ENCODE results near the gene KLK15. TPM values are rescaled to one million over a fixed set of nuclear protein-coding genes. Genes with fewer than 3 reads are reported as not detected.

Gene KLK15
- total and polyA plus RNA-seq, 4 donors, result not detected

GRCh38 chr19:50804420-50805272, 28.7 kb downstream of the KLK15 start:
- H3K4me3 ChIP-seq (ENCODE audit: low read length in 2 of 2), result peak overlapping the region; percentile 69
- no peaks in the 10 kb centered on the region for H3K4me1 ChIP-seq (ENCODE audit: control insufficient read depth in 1 of 2, insufficient read depth in 2 of 2, low read length in 2 of 2)
- H3K36me3 ChIP-seq (ENCODE audit: control insufficient read depth in 1 of 2, insufficient read depth in 2 of 2, low read length in 1 of 2), result no peaks in the 10 kb centered on the region
- DNase-seq (peak; percentile 99), ATAC-seq (ENCODE audit: low FRiP score) (peak; percentile 99)
- intact Hi-C loops (cut with DNase I), result loop anchor here in 1 of 2 donors (10.0 kb wide), 1 partner anchor 310 kb away; no protein-coding TSS in a partner anchor
- H3K27me3 ChIP-seq (ENCODE audit: control insufficient read depth in 1 of 2, insufficient read depth in 2 of 2, low read length in 1 of 2), result no peaks in the 10 kb centered on the region
- 0% methylated on average over 62 of the region's 62 CpGs for WGBS, 2 donors
- H3K27ac ChIP-seq (ENCODE audit: low read depth in 1 of 2, low read length in 2 of 2), result peak overlapping the region in 1 of 2 donors; percentile 93
- no peaks in the 10 kb centered on the region for H3K9me3 ChIP-seq (ENCODE audit: control insufficient read depth, low read length)

GRCh38 chr19:50803633-50804419, 29.5 kb downstream of the KLK15 start:
- H3K36me3 ChIP-seq (ENCODE audit: control insufficient read depth in 1 of 2, insufficient read depth in 2 of 2, low read length in 1 of 2), result no peaks in the 10 kb centered on the region
- no peaks in the 10 kb centered on the region for H3K4me1 ChIP-seq (ENCODE audit: control insufficient read depth in 1 of 2, insufficient read depth in 2 of 2, low read length in 2 of 2)
- no peaks in the 10 kb centered on the region for H3K27me3 ChIP-seq (ENCODE audit: control insufficient read depth in 1 of 2, insufficient read depth in 2 of 2, low read length in 1 of 2)
- H3K9me3 ChIP-seq (ENCODE audit: control insufficient read depth, low read length), result no peaks in the 10 kb centered on the region
- H3K27ac ChIP-seq (ENCODE audit: low read depth in 1 of 2, low read length in 2 of 2), result peak overlapping the region in 1 of 2 donors; percentile 11
- DNase-seq (no peak), ATAC-seq (ENCODE audit: low FRiP score) (no peak)
- 0 to 1% methylated on average over 28 to 40 of the region's 40 CpGs for WGBS, 2 donors
- intact Hi-C loops (cut with DNase I), result loop anchor here in 1 of 2 donors (10.0 kb wide), 1 partner anchor 311 kb away; no protein-coding TSS in a partner anchor
- peak overlapping the region; percentile 69 for H3K4me3 ChIP-seq (ENCODE audit: low read length in 2 of 2)

GRCh38 chr19:50801107-50801506, 32.3 kb downstream of the KLK15 start:
- no peak overlapping the region for H3K4me3 ChIP-seq (ENCODE audit: low read length in 2 of 2)
- DNase-seq (no peak), ATAC-seq (ENCODE audit: low FRiP score) (no peak)
- WGBS, 2 donors, result 87 to 88% methylated on average over 8 of the region's 8 CpGs
- H3K4me1 ChIP-seq (ENCODE audit: control insufficient read depth in 1 of 2, insufficient read depth in 2 of 2, low read length in 2 of 2), result no peaks in the 10 kb centered on the region
- no peak overlapping the region for H3K27ac ChIP-seq (ENCODE audit: low read depth in 1 of 2, low read length in 2 of 2)
- H3K27me3 ChIP-seq (ENCODE audit: control insufficient read depth in 1 of 2, insufficient read depth in 2 of 2, low read length in 1 of 2), result no peaks in the 10 kb centered on the region
- H3K36me3 ChIP-seq (ENCODE audit: control insufficient read depth in 1 of 2, insufficient read depth in 2 of 2, low read length in 1 of 2), result no peaks in the 10 kb centered on the region
- intact Hi-C loops (cut with DNase I), result loop anchor here in 1 of 2 donors (10.0 kb wide), 1 partner anchor 314 kb away; no protein-coding TSS in a partner anchor
- H3K9me3 ChIP-seq (ENCODE audit: control insufficient read depth, low read length), result no peaks in the 10 kb centered on the region

- Histone ChIP-seq H3K27ac (ENCODE audit: low read depth in 1 of 2, low read length in 2 of 2) (no peak overlapping the region), H3K4me3 (ENCODE audit: low read length in 2 of 2) (no peak overlapping the region), H3K36me3 (ENCODE audit: control insufficient read depth in 1 of 2, insufficient read depth in 2 of 2, low read length in 1 of 2) (no peaks in the 10 kb centered on the region), H3K27me3 (ENCODE audit: control insufficient read depth in 1 of 2, insufficient read depth in 2 of 2, low read length in 1 of 2) (no peaks in the 10 kb centered on the region), H3K4me1 (ENCODE audit: control insufficient read depth in 1 of 2, insufficient read depth in 2 of 2, low read length in 2 of 2) (no peaks in the 10 kb centered on the region), H3K9me3 (ENCODE audit: control insufficient read depth, low read length) (no peaks in the 10 kb centered on the region)
- ATAC-seq (ENCODE audit: low FRiP score), result no peak
- WGBS, 2 donors, result 82% methylated on average over 3 of the region's 3 CpGs
- intact Hi-C loops (cut with DNase I), result no loop called here
- DNase-seq, result no peak
Observed at GRCh38 chr19:50799547-50799851, 33.9 kb downstream of the KLK15 start.

- Histone ChIP-seq H3K27ac (ENCODE audit: low read depth in 1 of 2, low read length in 2 of 2) (no peak overlapping the region), H3K4me1 (ENCODE audit: control insufficient read depth in 1 of 2, insufficient read depth in 2 of 2, low read length in 2 of 2) (no peaks in the 10 kb centered on the region), H3K9me3 (ENCODE audit: control insufficient read depth, low read length) (no peaks in the 10 kb centered on the region), H3K4me3 (ENCODE audit: low read length in 2 of 2) (no peak overlapping the region), H3K36me3 (ENCODE audit: control insufficient read depth in 1 of 2, insufficient read depth in 2 of 2, low read length in 1 of 2) (no peaks in the 10 kb centered on the region), H3K27me3 (ENCODE audit: control insufficient read depth in 1 of 2, insufficient read depth in 2 of 2, low read length in 1 of 2) (no peaks in the 10 kb centered on the region)
- no peak for ATAC-seq (ENCODE audit: low FRiP score)
- intact Hi-C loops (cut with DNase I), result no loop called here
- DNase-seq, result no peak
- WGBS, 2 donors, result 84 to 89% methylated on average over 21 of the region's 21 CpGs
Observed at GRCh38 chr19:50798659-50799546, 34.5 kb downstream of the KLK15 start.

- Histone ChIP-seq H3K27me3 (ENCODE audit: control insufficient read depth in 1 of 2, insufficient read depth in 2 of 2, low read length in 1 of 2) (no peaks in the 10 kb centered on the region), H3K4me1 (ENCODE audit: control insufficient read depth in 1 of 2, insufficient read depth in 2 of 2, low read length in 2 of 2) (no peaks in the 10 kb centered on the region), H3K4me3 (ENCODE audit: low read length in 2 of 2) (no peak overlapping the region), H3K36me3 (ENCODE audit: control insufficient read depth in 1 of 2, insufficient read depth in 2 of 2, low read length in 1 of 2) (no peaks in the 10 kb centered on the region), H3K27ac (ENCODE audit: low read depth in 1 of 2, low read length in 2 of 2) (no peak overlapping the region), H3K9me3 (ENCODE audit: control insufficient read depth, low read length) (no peaks in the 10 kb centered on the region)
- no peak for DNase-seq
- intact Hi-C loops (cut with DNase I), result no loop called here
- no peak for ATAC-seq (ENCODE audit: low FRiP score)
- whole genome bisulfite sequencing, 2 donors, result 81 to 83% methylated on average over 18 of the region's 18 CpGs
Observed at GRCh38 chr19:50797781-50798658, 35.4 kb downstream of the KLK15 start.

- WGBS, 2 donors, result 93 to 95% methylated on average over 7 of the region's 7 CpGs
- ATAC-seq (ENCODE audit: low FRiP score), result no peak
- no peaks in the 10 kb centered on the region for H3K9me3 ChIP-seq (ENCODE audit: control insufficient read depth, low read length)
- H3K36me3 ChIP-seq (ENCODE audit: control insufficient read depth in 1 of 2, insufficient read depth in 2 of 2, low read length in 1 of 2), result no peaks in the 10 kb centered on the region
- no peak overlapping the region for H3K27ac ChIP-seq (ENCODE audit: low read depth in 1 of 2, low read length in 2 of 2)
- DNase-seq, result no peak
- no peak overlapping the region for H3K4me3 ChIP-seq (ENCODE audit: low read length in 2 of 2)
- intact Hi-C loops (cut with DNase I), result no loop called here
- H3K27me3 ChIP-seq (ENCODE audit: control insufficient read depth in 1 of 2, insufficient read depth in 2 of 2, low read length in 1 of 2), result no peaks in the 10 kb centered on the region
- no peaks in the 10 kb centered on the region for H3K4me1 ChIP-seq (ENCODE audit: control insufficient read depth in 1 of 2, insufficient read depth in 2 of 2, low read length in 2 of 2)
Observed at GRCh38 chr19:50797429-50797780, 36.0 kb downstream of the KLK15 start.

Measured in aorta (tissue), 5 donors.